Neural progenitor cell (in vitro differentiated cells): ENCODE results near the gene ABCG5.

Source experiments
- EZH2 ChIP-seq: fragments of 200-600 bp; sonication (generic); IDR thresholded peaks from 2 replicates; pipeline ENCODE4 v1.6.1; 2017; ENCODE audit warnings: antibody characterized with exemption, mild to moderate bottlenecking, moderate library complexity
- TF ChIP-seq, protein P1 (sequence below): fragments of 200-600 bp; sonication (generic); IDR thresholded peaks from 2 replicates; pipeline ENCODE4 v1.5.1; 2017; ENCODE audit warnings: antibody characterized with exemption, mild to moderate bottlenecking

DNA sequence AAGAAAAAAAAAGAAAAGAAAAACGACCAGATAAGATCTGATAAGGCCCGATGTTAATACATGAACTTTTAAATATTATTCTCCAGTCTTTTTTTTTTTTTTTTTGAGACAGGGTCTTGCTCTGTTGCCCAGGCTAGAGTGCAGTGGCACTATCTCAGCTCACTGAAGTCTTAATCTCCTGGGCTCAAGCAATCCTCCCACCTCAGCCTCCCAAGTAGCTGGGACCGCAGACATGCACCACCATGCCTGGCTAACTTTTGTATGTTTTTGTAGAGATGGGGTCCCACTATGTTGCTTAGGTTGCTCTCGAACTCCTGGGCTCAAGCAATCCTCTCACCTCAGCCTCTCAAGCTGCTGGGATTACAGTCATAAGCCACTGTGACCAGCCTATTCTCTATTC lies 1.6 kb downstream of the ABCG5 start:
- TF ChIP-seq, protein P1, sequence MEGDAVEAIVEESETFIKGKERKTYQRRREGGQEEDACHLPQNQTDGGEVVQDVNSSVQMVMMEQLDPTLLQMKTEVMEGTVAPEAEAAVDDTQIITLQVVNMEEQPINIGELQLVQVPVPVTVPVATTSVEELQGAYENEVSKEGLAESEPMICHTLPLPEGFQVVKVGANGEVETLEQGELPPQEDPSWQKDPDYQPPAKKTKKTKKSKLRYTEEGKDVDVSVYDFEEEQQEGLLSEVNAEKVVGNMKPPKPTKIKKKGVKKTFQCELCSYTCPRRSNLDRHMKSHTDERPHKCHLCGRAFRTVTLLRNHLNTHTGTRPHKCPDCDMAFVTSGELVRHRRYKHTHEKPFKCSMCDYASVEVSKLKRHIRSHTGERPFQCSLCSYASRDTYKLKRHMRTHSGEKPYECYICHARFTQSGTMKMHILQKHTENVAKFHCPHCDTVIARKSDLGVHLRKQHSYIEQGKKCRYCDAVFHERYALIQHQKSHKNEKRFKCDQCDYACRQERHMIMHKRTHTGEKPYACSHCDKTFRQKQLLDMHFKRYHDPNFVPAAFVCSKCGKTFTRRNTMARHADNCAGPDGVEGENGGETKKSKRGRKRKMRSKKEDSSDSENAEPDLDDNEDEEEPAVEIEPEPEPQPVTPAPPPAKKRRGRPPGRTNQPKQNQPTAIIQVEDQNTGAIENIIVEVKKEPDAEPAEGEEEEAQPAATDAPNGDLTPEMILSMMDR = no peak
- no peak for TF ChIP-seq EZH2
